Activated CD4-positive, CD25-positive, alpha-beta regulatory T cell treated with anti-CD3 and anti-CD28 coated beads, Interleukin-2, amount 50 U/mL, for 72 hours (primary cell): ENCODE measurements around the gene FBXO2.

Source experiments
- DNase-seq: peaks from one replicate; pipeline ENCODE4 v3.0.0; 2021

FBXO2 gene, protein sequence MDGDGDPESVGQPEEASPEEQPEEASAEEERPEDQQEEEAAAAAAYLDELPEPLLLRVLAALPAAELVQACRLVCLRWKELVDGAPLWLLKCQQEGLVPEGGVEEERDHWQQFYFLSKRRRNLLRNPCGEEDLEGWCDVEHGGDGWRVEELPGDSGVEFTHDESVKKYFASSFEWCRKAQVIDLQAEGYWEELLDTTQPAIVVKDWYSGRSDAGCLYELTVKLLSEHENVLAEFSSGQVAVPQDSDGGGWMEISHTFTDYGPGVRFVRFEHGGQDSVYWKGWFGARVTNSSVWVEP

DNA sequence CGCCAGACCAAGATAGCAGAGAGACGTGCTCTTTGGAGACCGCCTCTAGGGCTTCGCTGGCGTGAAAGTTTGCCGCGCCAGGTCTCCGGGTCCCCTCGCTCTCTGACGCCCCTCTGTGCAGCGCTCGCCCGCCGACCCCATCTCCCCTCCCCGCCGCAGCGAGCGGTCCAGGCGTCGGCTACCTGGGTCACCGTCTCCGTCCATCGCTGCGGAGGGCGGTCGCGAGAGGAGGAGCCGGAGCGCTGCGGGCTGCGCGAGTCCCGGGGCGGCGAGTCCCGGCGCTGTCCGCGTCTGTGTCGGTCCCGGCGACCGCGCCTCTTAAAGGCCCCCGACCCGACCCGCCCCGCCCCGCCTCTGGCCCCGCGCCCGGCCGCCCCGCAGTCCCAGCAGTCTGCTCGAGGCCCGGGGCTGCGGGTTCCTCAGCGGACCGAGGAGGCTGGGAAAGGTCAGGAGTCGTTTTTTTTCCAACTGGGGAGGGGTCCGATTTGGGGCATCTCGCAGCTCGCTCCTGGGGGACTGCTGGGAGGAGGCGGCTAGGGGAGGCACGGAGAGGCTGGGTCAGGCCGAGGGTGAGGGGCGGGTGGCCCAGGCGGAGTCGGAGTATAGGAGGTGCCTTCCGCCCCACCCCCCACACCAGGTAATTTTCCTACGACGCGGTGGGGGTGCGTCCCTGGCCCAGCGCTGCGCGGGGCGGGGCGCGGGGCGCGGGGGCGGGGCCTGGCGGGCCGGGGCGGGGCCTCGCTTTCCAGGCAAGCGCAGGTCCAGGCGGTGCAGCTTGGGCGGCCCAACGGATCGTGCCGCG is at the start of gene FBXO2, which contains the start of gene FBXO44:
TSS of gene FBXO2 (minus strand) at position 293 of the 802 bp plus-strand sequence. CDS start at position 204, 89 bp downstream.
TSS of gene FBXO44 (plus strand) at position 741 of the 802 bp plus-strand sequence. CDS start 959 bp downstream, outside the sequence.
- peak; percentile 67 for DNase-seq

DNA sequence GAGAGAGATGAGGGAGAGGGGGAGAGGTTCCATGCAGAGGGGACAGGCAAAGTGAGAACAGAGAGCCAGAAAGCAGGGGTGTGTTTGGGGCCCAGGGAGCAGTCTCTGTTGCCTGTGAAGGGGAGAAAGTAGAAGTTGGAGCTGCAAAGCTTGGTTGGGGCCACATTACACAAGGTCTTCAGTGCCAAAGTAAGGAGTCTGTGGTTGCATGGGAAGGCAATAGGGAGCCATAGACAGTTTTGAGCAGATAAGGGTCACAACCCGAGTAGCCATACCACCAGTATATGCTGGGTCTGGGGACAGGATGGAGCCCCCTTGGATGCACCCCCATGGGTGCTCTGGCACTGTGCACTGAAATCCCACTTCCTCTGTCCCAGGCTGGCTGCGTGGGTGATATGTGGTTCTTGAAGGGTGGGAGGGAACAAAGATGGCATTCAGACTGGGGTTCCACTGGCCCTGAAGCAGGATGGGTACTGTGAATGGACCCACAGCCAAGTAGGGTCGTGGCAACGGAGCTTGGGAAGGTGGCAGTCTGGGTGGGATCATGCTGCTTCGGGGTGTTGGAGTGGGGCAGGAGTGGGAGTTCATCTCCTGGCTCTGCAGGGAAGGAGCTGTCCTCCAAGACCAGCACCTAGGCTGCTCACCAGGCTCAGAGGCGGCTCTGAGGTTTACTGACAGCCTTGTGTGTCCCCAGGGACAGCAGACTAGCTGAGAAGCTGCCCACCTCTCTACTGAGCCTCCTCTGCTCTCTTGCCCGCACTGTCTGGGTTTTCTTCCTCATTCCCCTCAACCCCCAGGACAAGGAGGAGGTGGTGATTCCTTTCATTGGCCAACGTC is 49.3 kb upstream of the FBXO2 start:
- DNase-seq = no peak

DNA sequence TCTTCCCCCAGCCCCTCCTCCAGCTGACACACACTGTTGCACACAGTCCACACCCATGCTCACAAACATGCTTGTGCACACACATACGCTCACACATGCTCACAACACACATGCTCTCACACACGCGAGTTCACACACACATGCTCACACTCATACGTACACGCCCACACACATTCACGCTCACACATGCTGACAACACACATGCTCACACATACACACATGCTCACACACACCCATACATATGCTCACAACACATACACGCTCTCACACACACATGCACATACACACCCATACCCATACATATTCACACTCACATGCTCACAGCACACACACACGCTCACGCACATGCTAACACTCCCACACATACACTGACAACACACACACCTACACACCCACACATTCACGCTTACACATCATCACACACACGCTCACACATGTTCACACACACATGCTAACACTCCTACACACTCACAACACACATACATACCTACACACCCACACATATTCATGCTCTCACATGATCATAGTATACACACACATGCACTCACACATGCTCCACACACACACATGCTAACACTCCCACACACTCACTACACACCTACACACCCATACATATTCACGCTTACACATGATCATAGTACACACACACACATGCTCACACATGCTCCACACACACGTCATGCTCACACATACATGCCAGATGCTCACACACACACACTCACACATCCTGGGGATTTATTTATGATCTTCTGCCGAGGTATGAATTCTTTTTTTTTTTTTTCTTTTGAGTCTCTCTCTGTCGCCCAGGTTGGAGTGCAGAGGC is 48.0 kb upstream of the FBXO2 start:
- no peak for DNase-seq

DNA sequence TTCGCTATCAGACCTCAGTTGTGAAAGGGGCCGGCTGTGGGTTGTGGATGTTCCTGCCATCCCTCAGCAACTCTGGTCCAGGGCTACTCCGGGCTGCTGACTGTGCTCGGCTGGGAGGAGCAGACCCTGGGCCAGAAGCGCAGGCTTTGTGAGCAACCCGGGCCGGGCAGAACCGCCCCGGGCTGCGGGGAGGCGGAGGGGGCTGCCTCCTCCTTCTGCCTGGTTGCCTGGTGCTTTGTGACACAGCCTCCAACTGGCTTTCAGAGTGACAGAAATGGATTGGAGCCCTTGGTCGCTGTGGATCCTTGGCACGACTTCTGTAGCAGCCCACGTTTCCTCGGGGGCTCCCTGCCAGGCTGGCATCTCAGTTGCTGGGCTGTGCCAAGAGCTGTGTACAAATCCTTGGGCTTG is 47.3 kb upstream of the FBXO2 start:
- no peak for DNase-seq

DNA sequence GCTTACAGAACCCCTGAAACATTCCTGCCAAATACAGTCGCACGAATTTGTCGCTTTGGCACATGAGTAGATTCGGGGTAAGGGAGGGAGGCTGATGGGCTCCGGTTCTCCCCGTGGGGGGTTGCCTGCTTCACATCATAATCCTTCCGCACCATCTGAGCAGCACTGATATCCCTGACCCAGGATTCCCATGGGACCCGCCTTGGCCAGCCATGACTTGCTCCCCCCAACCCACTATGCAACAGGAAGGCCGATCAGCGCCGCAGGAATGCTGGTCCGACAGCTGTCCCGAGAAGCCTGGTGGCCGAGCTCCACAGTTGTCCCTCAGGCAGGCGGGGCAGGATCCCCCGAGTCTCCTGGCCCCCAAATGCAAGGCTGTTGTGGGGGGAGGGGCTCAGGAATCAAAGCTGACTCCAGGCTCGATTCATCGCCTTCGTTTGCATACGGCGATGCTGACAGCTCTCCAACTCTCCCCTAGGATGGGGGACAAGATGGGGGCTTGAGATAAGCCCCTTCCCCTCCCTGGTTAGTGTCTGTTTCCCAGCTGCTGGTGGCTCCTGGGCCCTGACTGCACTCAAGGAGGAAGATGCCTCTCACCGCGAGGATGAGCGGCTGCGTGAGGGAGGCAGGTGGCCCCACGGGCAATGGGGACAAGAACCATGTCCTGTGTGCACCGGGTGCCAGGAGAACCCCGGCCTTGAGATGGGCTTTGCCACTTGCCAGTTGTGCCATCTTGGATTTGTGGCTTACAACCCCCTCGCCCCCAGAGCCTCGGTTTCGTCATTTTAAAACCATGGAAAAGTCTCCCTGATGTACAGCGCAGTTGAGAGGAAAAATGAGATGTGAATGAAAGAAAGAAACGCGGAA is 46.6 kb upstream of the FBXO2 start:
- no peak for DNase-seq

DNA sequence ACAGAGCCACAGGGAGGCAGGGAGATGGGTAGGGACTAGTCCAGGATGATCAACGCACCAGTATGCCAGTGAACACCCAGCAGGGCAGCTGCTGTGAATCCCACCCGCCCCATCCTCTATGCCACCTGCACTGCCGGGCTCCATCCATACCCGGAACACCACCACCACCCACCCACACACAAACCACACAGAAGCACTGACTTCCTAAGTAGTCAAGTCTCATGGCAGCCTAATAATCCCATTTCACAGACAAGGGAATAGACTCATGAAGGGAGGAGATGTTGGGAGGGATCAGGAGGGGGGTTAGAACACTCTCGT is 43.6 kb upstream of the FBXO2 start:
- DNase-seq = no peak

DNA sequence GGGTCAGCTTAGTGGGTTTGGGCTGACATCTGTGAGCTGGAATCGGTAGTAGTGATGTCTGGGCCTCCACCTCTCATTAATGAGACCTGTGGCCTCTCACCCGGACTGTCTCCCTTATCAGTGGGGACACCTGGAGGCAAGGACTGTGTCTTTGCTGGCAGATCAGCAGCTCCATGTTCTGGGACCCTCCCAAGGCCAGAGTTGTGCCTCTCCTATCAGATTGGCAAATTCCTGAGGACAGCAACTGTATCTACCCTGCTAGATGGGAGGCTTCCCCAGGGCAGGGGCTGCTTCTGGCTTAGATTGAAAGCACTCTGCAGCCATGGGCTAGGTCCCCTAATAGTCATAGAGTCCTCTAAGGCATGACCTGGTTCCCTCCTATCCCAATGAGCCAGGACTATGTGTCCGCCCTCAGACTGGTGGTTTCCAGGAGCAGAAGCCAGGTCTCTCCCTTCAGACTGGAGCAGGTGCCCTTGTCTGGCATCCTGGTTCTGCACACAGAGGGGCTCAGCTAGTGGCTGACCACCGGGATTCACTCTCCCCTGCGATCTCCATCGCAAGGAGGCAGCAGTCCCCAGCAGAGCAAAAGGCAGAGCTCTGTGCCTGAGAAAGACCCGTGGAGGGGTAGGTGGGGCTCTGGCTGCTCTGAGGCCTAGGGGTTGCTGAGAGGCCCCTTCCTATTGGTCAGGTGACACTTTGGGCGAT is 43.1 kb upstream of the FBXO2 start:
- DNase-seq = no peak

DNA sequence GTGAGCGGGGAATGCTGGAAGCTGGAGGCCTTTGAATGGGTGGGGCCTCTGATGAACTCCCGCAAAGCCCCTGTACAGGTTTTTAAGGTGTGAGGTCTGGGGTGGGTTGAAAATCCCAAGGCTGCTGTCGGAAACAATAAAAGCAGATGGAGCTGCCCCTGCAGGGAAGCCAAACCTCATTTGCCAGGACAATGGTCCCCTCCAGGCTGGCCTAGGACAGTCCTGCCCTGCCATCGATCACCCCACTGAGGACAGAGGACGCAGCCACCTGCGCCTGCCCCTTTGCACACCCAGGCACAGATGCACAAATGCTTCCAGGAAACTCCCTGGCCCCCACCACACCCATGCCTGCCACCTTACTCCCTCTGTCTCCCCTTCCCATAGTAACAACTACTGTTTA is 41.6 kb upstream of the FBXO2 start:
- no peak for DNase-seq

DNA sequence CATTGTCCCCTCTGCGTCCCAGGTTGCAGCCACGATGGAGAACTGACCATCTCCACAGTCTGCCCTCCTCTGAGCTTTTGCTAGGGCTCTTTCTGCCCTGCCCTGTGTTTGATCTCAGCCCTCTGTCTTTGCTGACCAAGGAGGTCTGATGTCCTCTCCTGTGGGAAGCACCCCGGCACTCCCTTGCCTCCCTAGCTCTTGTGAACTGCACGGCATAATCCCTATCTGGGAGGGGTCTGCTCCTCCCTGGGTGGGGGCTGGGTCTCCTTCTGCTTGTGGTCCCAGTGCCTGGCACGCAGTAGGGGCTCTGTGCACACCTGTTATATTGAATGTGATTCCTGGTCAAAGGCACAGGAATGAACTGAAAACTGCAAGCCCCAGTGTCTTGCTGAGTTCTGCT is 39.7 kb upstream of the FBXO2 start:
- DNase-seq = no peak

DNA sequence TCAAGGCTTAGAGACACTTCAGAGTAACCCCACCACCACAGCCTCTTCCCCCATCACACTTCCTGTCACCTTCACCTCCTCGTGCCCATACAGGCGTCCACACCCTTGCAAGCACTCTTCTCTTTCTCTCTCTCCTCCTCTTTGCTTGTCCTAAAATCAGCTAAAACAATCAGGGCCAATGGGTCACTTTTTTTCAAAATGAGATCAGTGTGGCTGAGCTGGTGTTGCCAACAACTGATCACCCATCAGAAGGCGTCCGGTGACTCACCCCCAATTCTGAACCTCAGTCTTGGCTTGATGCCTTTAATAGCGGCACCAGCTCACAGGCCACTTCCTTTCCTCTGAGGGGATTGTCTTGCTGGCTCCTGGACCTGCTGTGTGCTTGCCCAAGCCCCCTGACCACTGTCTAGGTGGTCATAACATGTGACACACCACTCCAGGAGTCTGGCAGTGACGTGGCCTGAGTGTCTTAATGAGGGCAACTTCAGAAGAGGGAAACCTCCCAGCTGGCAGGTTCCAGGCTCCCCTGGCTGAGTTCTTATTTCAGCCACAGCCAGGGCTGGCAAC is 38.9 kb upstream of the FBXO2 start:
- DNase-seq = peak; percentile 51

DNA sequence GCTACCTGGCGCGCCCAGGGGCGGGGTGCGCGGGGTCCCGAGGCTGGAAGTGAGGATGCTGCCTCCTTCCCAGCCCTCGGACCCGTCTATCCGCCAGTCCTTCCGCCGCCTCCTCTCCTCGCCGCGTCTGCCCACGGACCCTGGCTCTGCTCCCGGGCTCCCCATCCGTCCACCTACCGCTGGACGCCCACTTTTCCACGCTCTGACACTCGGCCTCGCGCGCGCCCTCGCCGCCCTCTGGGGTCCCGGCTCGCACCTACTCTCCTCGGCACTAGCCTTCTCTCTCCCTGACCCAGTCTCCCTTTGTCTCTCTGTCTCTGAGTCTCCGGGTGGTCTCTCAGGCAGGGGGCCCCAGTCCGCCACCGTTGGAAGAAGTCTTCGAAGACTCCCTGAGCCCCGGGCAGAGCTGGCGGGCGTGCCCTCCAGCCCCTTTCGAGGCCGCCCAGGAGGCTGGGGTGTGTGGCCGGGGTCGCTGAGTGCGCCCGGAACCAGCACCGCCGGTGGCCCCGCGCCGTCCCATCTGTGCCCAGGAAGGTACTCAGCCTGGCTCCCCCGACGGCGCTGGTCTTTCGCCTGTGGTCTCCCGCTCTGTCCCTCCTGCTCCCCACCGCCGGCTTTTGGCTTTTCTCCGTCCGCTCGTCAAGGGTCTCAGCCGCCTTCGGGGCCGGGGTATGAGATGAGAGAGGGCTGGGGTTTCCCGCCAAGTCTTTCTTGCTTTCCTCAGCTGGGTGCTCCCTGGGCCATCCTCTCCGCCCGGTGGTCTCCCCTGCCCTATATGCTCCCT is 37.9 kb upstream of the FBXO2 start:
- DNase-seq = no peak

DNA sequence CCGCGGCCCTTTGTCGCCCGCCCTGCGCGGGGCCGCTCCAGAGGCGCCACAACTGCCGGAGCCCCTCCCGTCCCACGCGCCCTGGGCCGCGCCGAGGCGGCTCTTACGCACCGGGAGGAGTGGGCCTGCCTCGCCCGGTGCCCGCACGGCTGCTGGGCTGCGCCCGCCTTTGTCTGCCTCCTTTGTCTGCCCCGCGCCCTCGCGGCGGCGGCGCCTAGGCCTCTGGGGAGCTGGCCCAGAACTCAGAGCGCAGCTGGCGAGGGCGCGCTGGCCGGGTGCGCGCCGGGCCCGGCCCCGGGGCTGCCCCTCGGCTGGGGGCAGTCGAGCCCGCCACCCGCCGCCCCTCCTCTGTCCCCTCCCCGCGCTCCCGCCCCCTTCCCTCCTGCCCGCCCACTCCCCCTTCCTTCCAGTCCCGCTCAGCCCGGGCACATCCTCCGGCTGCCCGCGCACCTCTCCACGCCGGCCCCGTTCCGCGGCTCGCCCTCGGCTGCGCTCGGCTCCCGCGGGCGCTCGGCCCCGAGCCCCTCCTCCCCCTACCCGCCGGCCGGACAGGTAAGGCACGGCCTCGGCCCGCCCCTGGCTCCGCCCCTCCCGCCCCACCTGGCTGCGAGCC is 37.2 kb upstream of the FBXO2 start, which contains the start of gene DRAXIN:
TSS of gene DRAXIN (plus strand) at position 409 of the 613 bp plus-strand sequence. CDS start 14,549 bp downstream, outside the sequence.
- DNase-seq = no peak

DNA sequence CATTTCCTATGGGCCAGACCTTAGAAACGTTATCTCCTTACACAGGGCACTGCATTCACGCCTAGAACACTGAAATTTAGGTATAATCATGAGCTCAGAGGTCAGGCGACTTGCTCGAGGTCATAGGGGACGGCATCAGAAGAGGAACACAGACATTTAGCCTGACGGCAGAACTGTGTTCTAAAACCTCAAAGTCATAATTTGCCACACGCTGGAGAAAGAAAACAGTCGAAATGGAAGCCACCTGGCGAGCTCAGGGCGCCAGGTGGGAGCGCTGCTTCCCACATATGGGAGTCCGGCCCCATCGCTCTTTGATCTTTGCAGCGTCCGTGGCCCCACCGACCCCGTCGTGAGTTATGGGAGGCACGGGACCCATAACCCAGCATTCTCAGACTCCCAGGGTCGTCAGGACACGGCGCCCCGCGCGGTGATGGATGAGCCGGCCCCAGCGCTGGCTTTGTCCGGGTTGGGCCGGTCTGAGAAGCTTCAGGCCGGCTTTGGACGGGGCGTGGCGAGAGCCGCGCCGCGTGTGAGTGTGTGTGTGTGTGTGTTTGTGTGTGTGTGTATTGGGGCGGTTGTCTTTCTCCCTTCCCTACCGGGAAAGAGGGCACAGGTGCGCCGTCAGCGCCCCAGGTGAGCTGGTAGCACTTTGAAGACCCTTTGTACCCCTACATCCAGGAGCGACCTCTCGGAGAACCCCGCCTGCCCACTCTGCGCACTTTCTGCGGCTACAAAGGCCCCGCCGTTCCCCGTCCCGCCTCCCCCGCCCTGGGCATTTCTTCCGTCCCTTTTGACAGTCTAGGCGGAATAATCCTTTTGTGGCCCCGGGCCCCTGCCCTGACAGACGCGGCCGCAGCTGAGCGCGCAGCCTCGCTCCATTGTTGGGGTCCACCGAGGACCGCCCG is 36.4 kb upstream of the FBXO2 start:
- DNase-seq = no peak

DNA sequence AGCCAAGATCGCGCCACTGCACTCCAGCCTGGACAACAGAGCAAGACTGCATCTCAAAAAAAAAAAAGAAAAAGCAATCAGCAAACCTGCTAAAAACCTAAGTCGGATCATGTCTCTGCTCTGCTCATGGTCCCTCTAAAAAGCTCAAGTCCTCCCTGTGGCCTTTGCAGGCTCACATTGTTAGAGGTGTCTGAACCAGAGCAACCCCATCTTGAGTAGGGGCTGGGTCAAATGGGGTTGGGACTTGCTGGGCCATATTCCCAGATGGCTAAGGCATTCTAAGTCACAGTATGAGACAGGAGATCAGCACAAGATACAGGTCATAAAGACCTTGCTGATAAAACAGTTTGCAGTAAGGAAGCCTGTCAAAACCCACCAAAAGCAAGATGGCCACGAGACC is 34.3 kb upstream of the FBXO2 start:
- DNase-seq = no peak

DNA sequence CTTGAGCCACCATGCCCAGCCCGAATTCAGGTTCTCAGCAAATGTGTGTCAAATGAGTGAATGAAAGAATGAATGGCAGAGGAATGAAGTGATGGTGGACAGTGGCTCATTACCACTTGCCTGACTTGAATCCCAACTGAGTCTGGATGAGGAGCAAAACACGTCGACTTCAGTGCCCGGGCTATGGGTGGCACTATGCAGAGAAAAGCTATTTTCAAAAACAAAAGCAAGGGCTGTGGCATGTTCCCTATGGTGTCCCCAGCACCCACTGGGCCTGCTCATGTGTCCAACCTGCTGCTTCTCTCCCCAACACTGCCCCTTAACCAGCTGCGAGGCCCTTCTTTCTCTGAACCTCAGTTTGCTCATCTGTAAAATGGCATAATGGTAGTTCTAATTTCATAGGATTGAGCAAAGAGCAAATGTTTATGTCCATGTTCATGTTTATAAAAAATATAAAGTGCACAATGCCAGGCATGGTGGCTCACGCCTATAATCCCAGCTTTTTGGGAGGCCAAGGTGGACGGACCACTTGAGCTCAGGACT is 31.1 kb upstream of the FBXO2 start:
- no peak for DNase-seq

DNA sequence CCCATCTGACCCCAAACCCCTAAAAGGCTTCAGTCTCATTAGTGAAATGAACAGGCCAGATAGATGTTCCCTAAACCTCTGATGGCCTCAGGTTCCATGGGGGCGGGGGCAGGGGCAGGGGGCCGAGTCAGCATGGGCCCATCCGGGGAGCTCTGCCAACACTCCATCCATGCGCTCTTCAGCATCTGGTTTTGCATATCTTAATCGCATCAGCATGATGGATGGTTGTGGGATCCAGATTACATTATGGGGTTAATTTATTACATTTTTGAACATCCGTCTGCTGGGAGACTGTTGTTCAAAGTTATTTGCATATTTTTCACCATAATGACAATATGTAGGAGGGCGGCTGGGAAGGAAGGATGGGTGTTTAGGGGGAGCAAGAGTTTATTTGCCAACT is 29.8 kb upstream of the FBXO2 start:
- no peak for DNase-seq

DNA sequence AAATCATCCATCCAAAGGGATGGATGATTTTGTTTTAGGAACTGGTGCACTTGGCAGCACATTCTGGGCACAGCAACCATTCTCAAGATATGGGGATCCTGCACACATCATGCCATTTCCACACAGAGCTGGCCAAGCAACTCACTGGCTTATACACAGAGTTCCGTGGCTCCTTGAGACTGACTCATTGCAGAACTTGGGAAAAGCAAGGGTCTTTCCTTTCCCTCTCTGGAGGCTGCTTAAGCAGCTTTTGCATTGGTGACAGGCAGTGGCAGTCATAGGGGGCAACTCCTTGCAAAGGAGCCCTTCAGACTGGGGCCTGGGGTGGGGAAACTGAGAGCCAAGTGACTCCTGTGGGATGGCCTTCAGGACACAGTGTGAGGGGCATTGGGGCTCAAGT is 28.6 kb upstream of the FBXO2 start:
- DNase-seq = no peak

DNA sequence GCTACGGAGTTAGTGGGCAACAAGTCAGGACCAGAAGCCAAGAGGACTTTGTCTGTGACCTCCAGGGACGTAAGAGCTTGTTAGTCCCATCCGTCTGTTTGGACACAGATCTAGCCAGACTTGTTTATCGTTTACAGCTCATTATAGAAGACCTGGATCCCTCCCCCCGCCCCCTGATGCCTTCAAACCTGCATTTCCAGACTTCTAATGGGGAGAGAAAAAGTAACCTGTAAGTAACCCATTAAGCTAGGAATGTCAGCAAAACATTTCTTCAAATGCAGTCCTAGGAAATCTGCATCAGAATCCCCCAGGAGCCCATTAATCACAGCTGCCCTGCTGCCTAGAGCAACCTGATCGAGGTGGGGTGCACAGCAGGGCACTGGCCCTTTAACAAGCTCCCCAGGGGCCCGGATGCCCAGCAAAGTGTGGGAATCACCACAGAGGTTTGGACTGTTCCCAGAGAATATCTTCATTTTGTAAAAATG is 28.1 kb upstream of the FBXO2 start:
- DNase-seq = no peak
